HG02981 (cell line): ENCODE data around the gene TBC1D3C.
"Not testable (repeated sequence)": the region's sequence is repeated elsewhere in the genome, so short reads cannot be mapped to it uniquely, and the experiment has no call there.

Experiments used
- ATAC-seq: cut with Tn5 transposase; IDR thresholded peaks from one replicate; pipeline ENCODE4 v1.9.1; 2021; ENCODE audit warnings: mild to moderate bottlenecking, moderate library complexity; ENCODE audit not compliant: unreplicated experiment

TBC1D3C gene

DNA sequence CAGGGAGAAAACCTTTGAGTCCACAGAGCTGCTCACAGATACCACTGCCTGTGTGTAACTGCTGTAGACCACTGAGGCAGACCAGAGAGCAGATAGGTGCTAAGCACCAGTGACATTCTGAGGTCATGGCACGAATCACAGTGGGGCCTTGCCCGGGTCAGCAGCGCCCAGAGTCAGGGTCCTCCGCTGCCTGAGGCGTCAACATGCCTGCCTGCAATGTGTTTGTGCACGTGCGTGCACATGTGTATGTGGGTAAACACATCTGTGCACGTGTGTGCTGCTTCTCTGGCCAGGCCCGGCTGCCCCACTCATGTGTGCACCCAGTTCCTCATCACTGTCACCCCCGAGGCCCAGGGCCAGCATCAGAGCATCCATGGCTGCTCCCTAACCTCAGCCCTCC lies at the start of gene TBC1D3C:
TBC1D3C (minus strand) TSS at position 101 of the 400 bp plus-strand sequence. CDS start 1,568 bp downstream, outside the sequence.
- ATAC-seq: not testable (repeated sequence)

DNA sequence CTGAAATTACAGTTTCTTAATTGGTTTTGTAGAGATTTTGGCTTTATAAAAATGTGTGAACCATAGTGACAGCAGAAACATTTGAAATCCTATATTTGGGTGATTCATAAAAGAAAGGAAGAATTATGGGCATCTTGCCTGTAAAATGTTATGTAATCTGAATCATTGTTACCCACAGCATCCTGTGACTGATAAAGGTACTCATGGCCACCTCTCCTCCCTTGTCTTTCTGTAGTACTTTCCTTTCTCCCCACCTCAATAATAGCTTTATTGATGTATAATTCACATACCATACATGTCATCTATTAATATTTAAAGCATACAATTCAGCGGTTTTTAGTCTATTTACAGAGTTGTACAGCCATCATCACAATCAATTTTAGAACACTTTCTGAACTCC lies 30.8 kb upstream of the TBC1D3C start:
- not testable (repeated sequence) for ATAC-seq

DNA sequence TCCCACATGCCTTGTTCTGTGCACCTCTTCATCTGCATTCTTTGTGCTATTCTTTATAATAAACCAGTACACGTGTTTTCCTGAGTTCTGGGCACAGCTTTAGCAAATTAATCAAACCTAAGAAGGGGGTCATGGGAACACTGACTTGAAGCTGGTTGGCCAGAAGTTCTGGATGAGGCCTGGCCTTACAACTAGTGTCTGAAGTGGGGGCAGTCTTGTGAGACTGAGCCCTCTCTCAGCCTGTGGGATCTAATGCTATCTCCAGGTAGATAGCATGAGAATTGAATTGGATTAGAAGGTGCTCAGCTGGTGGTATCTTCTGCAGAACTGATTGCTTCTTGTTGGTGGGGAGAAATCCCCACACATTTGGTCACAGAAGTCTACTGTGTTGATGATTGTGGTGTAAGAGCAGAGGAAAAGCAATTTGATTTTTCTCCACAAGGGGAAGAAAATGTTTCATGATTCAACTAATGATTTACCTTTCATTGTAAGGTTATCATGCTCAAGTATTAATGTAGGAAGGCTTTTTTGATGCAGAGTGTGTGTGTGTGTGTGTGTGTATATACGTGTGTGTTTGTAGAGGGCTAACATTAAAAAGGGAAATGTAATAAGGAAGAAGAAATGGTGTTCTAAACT lies 25.7 kb upstream of the TBC1D3C start:
- not testable (repeated sequence) for ATAC-seq

DNA sequence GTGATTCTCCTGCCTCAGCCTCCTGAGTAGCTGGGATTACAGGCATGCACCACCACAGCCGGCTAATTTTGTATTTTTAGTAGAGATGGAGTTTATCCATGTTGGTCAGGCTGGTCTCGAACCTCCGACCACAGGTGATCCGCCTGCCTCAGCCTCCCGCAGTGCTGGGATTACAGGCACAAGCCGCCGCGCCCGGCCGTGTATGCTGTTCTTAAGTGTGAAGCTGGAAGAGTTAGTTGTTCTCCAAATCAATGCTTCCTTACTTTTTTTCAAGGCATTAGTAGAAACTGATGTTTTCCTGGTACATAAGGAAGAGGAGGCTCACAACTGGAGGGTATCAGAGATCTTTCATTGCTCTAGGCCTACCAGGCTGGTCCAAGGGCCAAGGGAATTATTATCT lies 19.7 kb upstream of the TBC1D3C start:
- not testable (repeated sequence) for ATAC-seq

DNA sequence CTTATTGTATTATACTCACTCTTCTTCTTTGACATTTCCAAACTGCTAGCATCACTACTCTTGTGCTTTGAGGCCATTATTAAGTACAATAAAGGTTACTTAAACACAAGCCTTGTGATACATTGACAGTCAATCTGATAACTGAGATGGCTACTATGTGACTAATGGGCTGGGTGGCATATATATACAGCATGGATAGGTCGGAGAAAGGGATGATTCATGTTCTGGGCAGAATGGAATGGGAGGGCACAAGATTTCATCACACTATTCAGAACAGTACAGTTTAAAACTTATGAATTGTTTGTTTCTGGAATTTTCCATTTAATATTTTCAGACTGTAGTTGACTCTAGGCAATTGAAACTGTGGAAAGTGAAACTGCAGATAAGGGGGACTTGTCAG lies 18.9 kb upstream of the TBC1D3C start:
- ATAC-seq: not testable (repeated sequence)
